HG03139 (cell line): Measurements from ENCODE around the gene IDH2.
"Not testable (repeated sequence)": the region's sequence is repeated elsewhere in the genome, so short reads cannot be mapped to it uniquely, and the experiment has no call there.

Experiments used
- ATAC-seq: cut with Tn5 transposase; IDR thresholded peaks from one replicate; pipeline ENCODE4 v1.9.1; 2021; ENCODE audit not compliant: unreplicated experiment

IDH2 gene

GRCh38 chr15:90101969-90102890, at the start of gene IDH2:
TSS of gene IDH2 (minus strand) at chr15:90102468. CDS start at chr15:90102390, 78 bp downstream.
- peak; percentile 46 for ATAC-seq

GRCh38 chr15:90150551-90150950, 48.3 kb upstream of the IDH2 start:
- not testable (repeated sequence) for ATAC-seq

GRCh38 chr15:90149609-90150340, 47.5 kb upstream of the IDH2 start:
- ATAC-seq = no peak

GRCh38 chr15:90146198-90146761, 44.0 kb upstream of the IDH2 start:
- ATAC-seq = not testable (repeated sequence)

- no peak for ATAC-seq
Measured at GRCh38 chr15:90145761-90146160, 43.5 kb upstream of the IDH2 start.

GRCh38 chr15:90145259-90145658, 43.0 kb upstream of the IDH2 start:
- no peak for ATAC-seq

- peak; percentile 50 for ATAC-seq
Measured at GRCh38 chr15:90143166-90143655, 40.9 kb upstream of the IDH2 start.

GRCh38 chr15:90142216-90143165, 40.2 kb upstream of the IDH2 start:
- ATAC-seq = no peak

- ATAC-seq = no peak
Measured at GRCh38 chr15:90141646-90142045, 39.4 kb upstream of the IDH2 start.

- ATAC-seq = not testable (repeated sequence)
Measured at GRCh38 chr15:90139549-90139948, 37.3 kb upstream of the IDH2 start.

- no peak for ATAC-seq
Measured at GRCh38 chr15:90138071-90138833, 36.0 kb upstream of the IDH2 start.

GRCh38 chr15:90132437-90132836, 30.2 kb upstream of the IDH2 start:
- no peak for ATAC-seq

GRCh38 chr15:90131848-90132247, 29.6 kb upstream of the IDH2 start:
- no peak for ATAC-seq

- no peak for ATAC-seq
Measured at GRCh38 chr15:90130291-90130690, 28.0 kb upstream of the IDH2 start.

- ATAC-seq = no peak
Measured at GRCh38 chr15:90126596-90127435, 24.5 kb upstream of the IDH2 start.

- ATAC-seq = no peak
Measured at GRCh38 chr15:90126022-90126421, 23.8 kb upstream of the IDH2 start.

- ATAC-seq = no peak
Measured at GRCh38 chr15:90124507-90124906, 22.2 kb upstream of the IDH2 start.

- ATAC-seq = no peak
Measured at GRCh38 chr15:90121086-90121485, 18.8 kb upstream of the IDH2 start.

GRCh38 chr15:90119367-90119766, 17.1 kb upstream of the IDH2 start:
- ATAC-seq = no peak
